Uterus (tissue), 2 donors: Measurements from ENCODE around the gene TMEM132C.

ENCODE experiments used
- CTCF ChIP-seq, 4 experiments: fragments of 200-600 bp in 2 of 4; fragments of 450-650 bp in 2 of 4; sonication (generic) in 2 of 4; IDR thresholded peaks; one replicate each; pipeline ENCODE4 v1.5.1; 2016 to 2019; ENCODE audit warnings: antibody characterized with exemption in 4 of 4, mild to moderate bottlenecking in 2 of 4, moderate library complexity in 1 of 4
- POLR2A ChIP-seq, 2 donors: fragments of 450-650 bp; IDR thresholded peaks; one replicate each; pipeline ENCODE4 v1.6.1; 2016; ENCODE audit warnings: antibody characterized with exemption in 2 of 2, mild to moderate bottlenecking in 1 of 2, moderate library complexity in 1 of 2

- no peak for TF ChIP-seq CTCF (IDR thresholded peaks at IDR 0.05)
- TF ChIP-seq POLR2A (IDR thresholded peaks at IDR 0.05) = no peak
Observed at GRCh38 chr12:128675576-128675975, 408.6 kb downstream of the TMEM132C start.
